Panc1 (cell line): ENCODE results near the gene RHOJ. TPM values are rescaled to one million over a fixed set of nuclear protein-coding genes. Genes with fewer than 3 reads are reported as not detected.

Experiments
- ATAC-seq: fragments of 200-7000 bp; cut with Tn5 transposase; 2 replicates; pipeline ENCODE4 v1.9.1; 2020; ENCODE audit warnings: mild to moderate bottlenecking, moderate library complexity
- BruUV-seq: library from RNA; stranded (reverse); fragments of 400-500 nt; replicated peaks from 2 replicates; lab custom pipeline; 2021; lab: Mats Ljungman, UMichigan
- CTCF ChIA-PET: fragments of 300-600 bp; sonication (Branson Sonifier 250); formaldehyde crosslinking; loops from one replicate; lab custom pipeline; 2022; ENCODE audit warnings: antibody characterized with exemption; lab: Charles Lee
- POLR2A ChIA-PET: fragments of 300-600 bp; sonication (Branson Sonifier 250); formaldehyde crosslinking; loops from one replicate; lab custom pipeline; 2022; ENCODE audit warnings: antibody characterized with exemption; lab: Charles Lee
- DNase-seq: peaks from one replicate; pipeline ENCODE4 v3.0.0-alpha.2; 2010; ENCODE audit warnings: low read depth, low spot score
- H3K27ac ChIP-seq: 2 replicates; pipeline ENCODE4 v1.5.1; 2011; ENCODE audit warnings: mild to moderate bottlenecking, low read length, inconsistent platforms
- H3K27me3 ChIP-seq: fragments of 200-500 bp; sonication (Bioruptor generic); 2 replicates; pipeline ENCODE4 v1.6.0; 2014; ENCODE audit warnings: low read length, inconsistent platforms; ENCODE audit not compliant: control insufficient read depth, insufficient read depth
- H3K36me3 ChIP-seq: fragments of 200-500 bp; sonication (Bioruptor generic); 2 replicates; pipeline ENCODE4 v1.5.1; 2014; ENCODE audit warnings: inconsistent platforms, mild to moderate bottlenecking, low read length, moderate library complexity; ENCODE audit not compliant: control insufficient read depth, insufficient read depth
- H3K4me1 ChIP-seq: 2 replicates; pipeline ENCODE4 v1.5.1; 2011; ENCODE audit warnings: inconsistent platforms, mild to moderate bottlenecking, low read length, moderate library complexity; ENCODE audit not compliant: control insufficient read depth, insufficient read depth
- H3K4me3 ChIP-seq, 2 experiments: 2 replicates each; pipeline ENCODE4 v1.5.1; 2011 to 2012; ENCODE audit warnings: low read depth in 2 of 2, low read length in 2 of 2, mild to moderate bottlenecking in 2 of 2, inconsistent platforms in 1 of 2, moderate library complexity in 1 of 2
- H3K9me3 ChIP-seq: fragments of 200-500 bp; sonication (Bioruptor generic); 2 replicates; pipeline ENCODE4 v1.5.1; 2014; ENCODE audit warnings: low read depth, mild to moderate bottlenecking, inconsistent platforms, low read length, moderate library complexity; ENCODE audit not compliant: control insufficient read depth, insufficient read depth
- POLR2AphosphoS5 ChIP-seq: IDR thresholded peaks from 2 replicates; pipeline ENCODE4 v1.6.1; 2012; ENCODE audit warnings: mild to moderate bottlenecking, low read depth, low read length, moderate library complexity
- SIN3A ChIP-seq: IDR thresholded peaks from 2 replicates; pipeline ENCODE4 v1.6.1; 2012; ENCODE audit warnings: low read depth, mild to moderate bottlenecking, low read length, moderate library complexity, borderline replicate concordance; ENCODE audit not compliant: insufficient read depth
- TCF7L2 ChIP-seq: IDR thresholded peaks from 2 replicates; pipeline ENCODE4 v1.6.1; 2011; ENCODE audit warnings: mild to moderate bottlenecking, low read depth, low read length, inconsistent platforms
- in situ Hi-C: cut with HindIII; loops from 2 replicates; pipeline ENCODE4 v1.10.0; 2016; ENCODE audit warnings: low sequenced_read_pairs, low pct_unique_long_range_greater_than_20kb
- intact Hi-C: fragments of 100-400 bp; cut with micrococcal nuclease; formaldehyde crosslinking; loops from one replicate; pipeline ENCODE4 v1.10.0; 2022; ENCODE audit not compliant: unreplicated experiment
- total RNA-seq: library from RNA; stranded (reverse); gene quantifications from one replicate; pipeline ENCODE4 v1.2.1, GENCODE V29; 2021; ENCODE audit not compliant: unreplicated experiment
- TF ChIP-seq, protein P1 (sequence below): fragments of 450-650 bp; IDR thresholded peaks from 2 replicates; pipeline ENCODE4 v1.5.1; 2017; ENCODE audit warnings: mild to moderate bottlenecking
- TF ChIP-seq, protein P2 (sequence below), 2 experiments: IDR thresholded peaks; 2 replicates each; pipeline ENCODE4 v1.6.1; 2011 to 2012; ENCODE audit warnings: low read depth in 2 of 2, control low read depth in 1 of 2, low read length in 1 of 2, mild to moderate bottlenecking in 1 of 2, moderate library complexity in 1 of 2; ENCODE audit not compliant: insufficient read depth in 1 of 2

RHOJ gene
- total RNA-seq, 1 experiment from 2014 or later = 0.28 TPM

DNA sequence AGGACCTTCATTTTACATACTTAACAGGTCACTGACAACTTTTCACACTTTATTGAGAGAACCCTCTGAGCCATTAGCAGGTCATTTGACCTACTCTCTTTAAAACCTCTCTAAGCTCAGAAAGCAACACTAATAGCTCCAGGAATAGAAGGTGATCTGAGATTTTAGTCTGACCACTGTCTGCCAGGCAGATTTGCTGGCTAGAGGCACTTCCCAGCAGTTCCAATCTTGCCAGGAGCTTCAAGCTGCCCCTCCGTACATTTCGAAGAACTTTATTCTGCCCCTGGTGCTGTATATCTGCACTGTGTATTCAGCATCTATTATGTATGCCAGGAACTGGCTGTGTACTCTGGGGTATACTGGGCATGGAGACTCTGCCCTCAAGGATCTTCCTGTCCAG, 58.2 kb downstream of the RHOJ start:
- intact Hi-C loops (no loop called here), in situ Hi-C loops (no loop called here)
- no peaks in the 10 kb centered on the region for H3K9me3 ChIP-seq
- ATAC-seq (no peak), DNase-seq (no peak)
- CTCF ChIA-PET = no interaction called here
- H3K4me3 ChIP-seq = no peak overlapping the region
- BruUV-seq = no TSS peak
- POLR2A ChIA-PET = no interaction called here
- TF ChIP-seq, protein P1, sequence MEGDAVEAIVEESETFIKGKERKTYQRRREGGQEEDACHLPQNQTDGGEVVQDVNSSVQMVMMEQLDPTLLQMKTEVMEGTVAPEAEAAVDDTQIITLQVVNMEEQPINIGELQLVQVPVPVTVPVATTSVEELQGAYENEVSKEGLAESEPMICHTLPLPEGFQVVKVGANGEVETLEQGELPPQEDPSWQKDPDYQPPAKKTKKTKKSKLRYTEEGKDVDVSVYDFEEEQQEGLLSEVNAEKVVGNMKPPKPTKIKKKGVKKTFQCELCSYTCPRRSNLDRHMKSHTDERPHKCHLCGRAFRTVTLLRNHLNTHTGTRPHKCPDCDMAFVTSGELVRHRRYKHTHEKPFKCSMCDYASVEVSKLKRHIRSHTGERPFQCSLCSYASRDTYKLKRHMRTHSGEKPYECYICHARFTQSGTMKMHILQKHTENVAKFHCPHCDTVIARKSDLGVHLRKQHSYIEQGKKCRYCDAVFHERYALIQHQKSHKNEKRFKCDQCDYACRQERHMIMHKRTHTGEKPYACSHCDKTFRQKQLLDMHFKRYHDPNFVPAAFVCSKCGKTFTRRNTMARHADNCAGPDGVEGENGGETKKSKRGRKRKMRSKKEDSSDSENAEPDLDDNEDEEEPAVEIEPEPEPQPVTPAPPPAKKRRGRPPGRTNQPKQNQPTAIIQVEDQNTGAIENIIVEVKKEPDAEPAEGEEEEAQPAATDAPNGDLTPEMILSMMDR = no peak
- TF ChIP-seq, protein P2, sequence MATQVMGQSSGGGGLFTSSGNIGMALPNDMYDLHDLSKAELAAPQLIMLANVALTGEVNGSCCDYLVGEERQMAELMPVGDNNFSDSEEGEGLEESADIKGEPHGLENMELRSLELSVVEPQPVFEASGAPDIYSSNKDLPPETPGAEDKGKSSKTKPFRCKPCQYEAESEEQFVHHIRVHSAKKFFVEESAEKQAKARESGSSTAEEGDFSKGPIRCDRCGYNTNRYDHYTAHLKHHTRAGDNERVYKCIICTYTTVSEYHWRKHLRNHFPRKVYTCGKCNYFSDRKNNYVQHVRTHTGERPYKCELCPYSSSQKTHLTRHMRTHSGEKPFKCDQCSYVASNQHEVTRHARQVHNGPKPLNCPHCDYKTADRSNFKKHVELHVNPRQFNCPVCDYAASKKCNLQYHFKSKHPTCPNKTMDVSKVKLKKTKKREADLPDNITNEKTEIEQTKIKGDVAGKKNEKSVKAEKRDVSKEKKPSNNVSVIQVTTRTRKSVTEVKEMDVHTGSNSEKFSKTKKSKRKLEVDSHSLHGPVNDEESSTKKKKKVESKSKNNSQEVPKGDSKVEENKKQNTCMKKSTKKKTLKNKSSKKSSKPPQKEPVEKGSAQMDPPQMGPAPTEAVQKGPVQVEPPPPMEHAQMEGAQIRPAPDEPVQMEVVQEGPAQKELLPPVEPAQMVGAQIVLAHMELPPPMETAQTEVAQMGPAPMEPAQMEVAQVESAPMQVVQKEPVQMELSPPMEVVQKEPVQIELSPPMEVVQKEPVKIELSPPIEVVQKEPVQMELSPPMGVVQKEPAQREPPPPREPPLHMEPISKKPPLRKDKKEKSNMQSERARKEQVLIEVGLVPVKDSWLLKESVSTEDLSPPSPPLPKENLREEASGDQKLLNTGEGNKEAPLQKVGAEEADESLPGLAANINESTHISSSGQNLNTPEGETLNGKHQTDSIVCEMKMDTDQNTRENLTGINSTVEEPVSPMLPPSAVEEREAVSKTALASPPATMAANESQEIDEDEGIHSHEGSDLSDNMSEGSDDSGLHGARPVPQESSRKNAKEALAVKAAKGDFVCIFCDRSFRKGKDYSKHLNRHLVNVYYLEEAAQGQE (IDR thresholded peaks at IDR 0.05; ENCODE audit: insufficient read depth in 1 of 2, low read depth in 2 of 2, low read length in 1 of 2) = no peak
- no peak for TF ChIP-seq TCF7L2
- TF ChIP-seq SIN3A = no peak
- TF ChIP-seq POLR2AphosphoS5 = no peak
- no peak overlapping the region for H3K27ac ChIP-seq
- H3K27me3 ChIP-seq = no peaks in the 10 kb centered on the region; the same call in 1 of the 2 replicates
- no peaks in the 10 kb centered on the region for H3K4me1 ChIP-seq
- H3K36me3 ChIP-seq = no peaks in the 10 kb centered on the region

DNA sequence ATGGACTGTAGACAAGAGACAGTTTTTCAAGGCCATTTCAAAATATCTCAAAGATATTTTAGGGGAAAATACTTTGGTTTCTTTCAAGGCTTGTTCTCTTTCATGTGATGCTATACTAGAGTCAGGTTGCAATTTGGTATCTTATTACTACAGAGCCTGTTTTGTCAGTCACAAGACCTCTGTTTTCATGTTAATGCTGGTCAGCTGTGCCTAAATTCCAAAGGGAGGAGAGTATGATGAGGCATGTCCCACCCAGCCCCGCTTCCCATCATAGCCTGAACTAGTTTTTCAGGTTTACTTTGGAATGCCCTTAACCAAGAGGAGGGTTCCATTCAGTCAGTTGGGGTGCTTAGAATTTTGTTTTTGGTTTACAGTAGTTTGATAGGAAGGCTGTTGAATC, 61.9 kb downstream of the RHOJ start:
- no peaks in the 10 kb centered on the region for H3K27me3 ChIP-seq
- BruUV-seq = no TSS peak
- CTCF ChIA-PET = no interaction called here
- POLR2A ChIA-PET = no interaction called here
- no peaks in the 10 kb centered on the region for H3K36me3 ChIP-seq
- H3K9me3 ChIP-seq = no peaks in the 10 kb centered on the region
- no peak for ATAC-seq
- H3K27ac ChIP-seq = no peak overlapping the region
- H3K4me3 ChIP-seq = no peak overlapping the region
- no peak for DNase-seq
- in situ Hi-C loops = no loop called here
- no peaks in the 10 kb centered on the region for H3K4me1 ChIP-seq
- TF ChIP-seq POLR2AphosphoS5 = no peak
- TF ChIP-seq, protein P2 (IDR thresholded peaks at IDR 0.05; ENCODE audit: insufficient read depth in 1 of 2, low read depth in 2 of 2, low read length in 1 of 2) = no peak
- intact Hi-C loops = no loop called here
